Tibial nerve (tissue), 4 donors: Measurements from ENCODE around the gene NAP1L1. TPM values are rescaled to one million over a fixed set of nuclear protein-coding genes. Genes with fewer than 3 reads are reported as not detected.

Source experiments
- DNase-seq, 2 donors: peaks; one replicate each; pipeline ENCODE4 v3.0.0-alpha.2; 2019; ENCODE audit warnings: low spot score in 2 of 2
- H3K27ac ChIP-seq, 4 donors: fragments of 200-600 bp; sonication (generic) in 3 of 4; one replicate each; pipeline ENCODE4 v1.5.1; 2017 to 2019; ENCODE audit warnings: mild to moderate bottlenecking in 1 of 4
- H3K27me3 ChIP-seq, 2 donors: fragments of 200-600 bp; sonication (generic) in 1 of 2; one replicate each; pipeline versions ENCODE4 v1.5.1 to v1.6.0; 2017 to 2019
- H3K36me3 ChIP-seq, 3 donors: fragments of 200-600 bp; sonication (generic); one replicate each; pipeline ENCODE4 v1.5.1; 2018 to 2019
- H3K4me1 ChIP-seq, 4 donors: fragments of 200-600 bp; sonication (generic) in 3 of 4; one replicate each; pipeline ENCODE4 v1.5.1; 2017 to 2019
- H3K4me3 ChIP-seq, 4 donors: fragments of 200-600 bp; sonication (generic) in 3 of 4; one replicate each; pipeline ENCODE4 v1.5.1; 2017 to 2019; ENCODE audit warnings: mild to moderate bottlenecking in 1 of 4, moderate library complexity in 1 of 4
- H3K9me3 ChIP-seq, 4 donors: fragments of 200-600 bp; sonication (generic) in 3 of 4; one replicate each; pipeline ENCODE4 v1.5.1; 2017 to 2019
- CTCF ChIP-seq, 5 experiments: fragments of 200-600 bp in 3 of 5; fragments of 450-650 bp in 2 of 5; sonication (generic) in 3 of 5; IDR thresholded peaks; one replicate each; pipeline ENCODE4 v1.5.1; 2016 to 2019; ENCODE audit warnings: antibody characterized with exemption in 5 of 5, mild to moderate bottlenecking in 3 of 5, moderate library complexity in 2 of 5
- EP300 ChIP-seq, 2 donors: sonication (generic); formaldehyde crosslinking; IDR thresholded peaks; one replicate each; pipeline ENCODE4 v1.6.1; 2017; ENCODE audit warnings: antibody characterized with exemption in 2 of 2, mild to moderate bottlenecking in 1 of 2
- POLR2A ChIP-seq, 2 donors: fragments of 450-650 bp; IDR thresholded peaks; one replicate each; pipeline ENCODE4 v1.6.1; 2017; ENCODE audit warnings: antibody characterized with exemption in 2 of 2, mild to moderate bottlenecking in 2 of 2, moderate library complexity in 2 of 2
- WGBS, 2 donors: methylation state at CpG; one replicate each; pipeline ENCODE4 v1.1.5; 2018; 5-methylcytosine and 5-hydroxymethylcytosine counted together
- total RNA-seq, 4 donors: library from RNA; depleted of rRNA; stranded (reverse); fragments of >200 nt; gene quantifications; one replicate each; pipeline ENCODE4 v1.1.0, GENCODE V29; 2016

NAP1L1 gene
- total RNA-seq, 4 donors from 2014 or later: 325 to 541 (median 390) TPM

- no peak overlapping the region for H3K4me3 ChIP-seq
- H3K27ac ChIP-seq: no peak overlapping the region
- no peaks in the 10 kb centered on the region for H3K9me3 ChIP-seq
- H3K36me3 ChIP-seq: no peaks in the 10 kb centered on the region
- TF ChIP-seq POLR2A (IDR thresholded peaks at IDR 0.05) (no peak), EP300 (IDR thresholded peaks at IDR 0.05) (no peak), CTCF (IDR thresholded peaks at IDR 0.05) (no peak)
- DNase-seq: no peak
- H3K4me1 ChIP-seq: peaks cover 0 to 8% (median 2%) of the 10 kb centered on the region in 4 donors
- WGBS, 2 donors: 91 to 95% methylated on average over 4 of the region's 4 CpGs
- H3K27me3 ChIP-seq: no peaks in the 10 kb centered on the region
Observed at GRCh38 chr12:76013603-76014002, 70.9 kb downstream of the NAP1L1 start.

- no peak overlapping the region for H3K4me3 ChIP-seq
- DNase-seq: no peak
- 90 to 100% methylated on average over 1 to 4 of the region's 4 CpGs for WGBS, 2 donors
- TF ChIP-seq EP300 (IDR thresholded peaks at IDR 0.05) (no peak), POLR2A (IDR thresholded peaks at IDR 0.05) (no peak), CTCF (IDR thresholded peaks at IDR 0.05) (no peak)
- no peaks in the 10 kb centered on the region for H3K36me3 ChIP-seq
- peaks cover 0 to 8% (median 2%) of the 10 kb centered on the region in 4 donors for H3K4me1 ChIP-seq
- H3K27me3 ChIP-seq: no peaks in the 10 kb centered on the region
- no peaks in the 10 kb centered on the region for H3K9me3 ChIP-seq
- H3K27ac ChIP-seq: no peak overlapping the region
Observed at GRCh38 chr12:76012644-76013043, 71.8 kb downstream of the NAP1L1 start.

GRCh38 chr12:76010732-76011458 is 73.6 kb downstream of the NAP1L1 start:
- WGBS, 2 donors: 67 to 69% methylated on average over 6 of the region's 6 CpGs
- no peaks in the 10 kb centered on the region for H3K36me3 ChIP-seq
- H3K27ac ChIP-seq: peak overlapping the region in 2 of 4 donors; percentile 40 to 63
- H3K4me1 ChIP-seq: peaks cover 0 to 8% (median 2%) of the 10 kb centered on the region in 4 donors
- H3K4me3 ChIP-seq: no peak overlapping the region
- no peaks in the 10 kb centered on the region for H3K27me3 ChIP-seq
- H3K9me3 ChIP-seq: no peaks in the 10 kb centered on the region
- no peak for DNase-seq
- TF ChIP-seq CTCF (IDR thresholded peaks at IDR 0.05) (no peak), POLR2A (IDR thresholded peaks at IDR 0.05) (no peak), EP300 (IDR thresholded peaks at IDR 0.05) (no peak)

GRCh38 chr12:76008428-76008827 is 76.1 kb downstream of the NAP1L1 start:
- Histone ChIP-seq H3K4me3 (no peak overlapping the region), H3K27ac (no peak overlapping the region), H3K4me1 (peaks cover 0 to 8% (median 2%) of the 10 kb centered on the region in 4 donors), H3K9me3 (peaks cover 0 to 5% (median 0%) of the 10 kb centered on the region in 4 donors), H3K27me3 (no peaks in the 10 kb centered on the region), H3K36me3 (no peaks in the 10 kb centered on the region)
- no peak for DNase-seq
- 95 to 97% methylated on average over 3 of the region's 3 CpGs for WGBS, 2 donors
- TF ChIP-seq EP300 (IDR thresholded peaks at IDR 0.05) (no peak), CTCF (IDR thresholded peaks at IDR 0.05) (no peak), POLR2A (IDR thresholded peaks at IDR 0.05) (no peak)

GRCh38 chr12:76007640-76008039 is 76.8 kb downstream of the NAP1L1 start:
- no peak for DNase-seq
- Histone ChIP-seq H3K36me3 (no peaks in the 10 kb centered on the region), H3K4me3 (no peak overlapping the region), H3K4me1 (peaks cover 0 to 8% (median 2%) of the 10 kb centered on the region in 4 donors), H3K9me3 (peaks cover 0 to 5% (median 0%) of the 10 kb centered on the region in 4 donors), H3K27ac (no peak overlapping the region), H3K27me3 (no peaks in the 10 kb centered on the region)
- 85 to 91% methylated on average over 8 of the region's 8 CpGs for WGBS, 2 donors
- TF ChIP-seq EP300 (IDR thresholded peaks at IDR 0.05) (no peak), CTCF (IDR thresholded peaks at IDR 0.05) (no peak), POLR2A (IDR thresholded peaks at IDR 0.05) (no peak)
